ENCODE data around the gene DACT2. TPM values are rescaled to one million over a fixed set of nuclear protein-coding genes. Genes with fewer than 3 reads are reported as not detected.

The DACT2 gene
- total and polyA plus RNA-seq, 9 of the 15 experiments (the other 6 are each of a cell fraction or from before 2014, with no cell fraction given): not detected

GRCh38 chr6:168313431-168314011 lies 6.1 kb downstream of the DACT2 start:
- H3K9me1 ChIP-seq (ENCODE audit: control insufficient read depth, insufficient read depth, low read length): peaks cover 2% of the 10 kb centered on the region
- in situ Hi-C loops (cut with MboI): no loop called here
- H3K27ac ChIP-seq (ENCODE audit: extremely low read depth, low read depth, low read length): no peak overlapping the region
- peaks cover 28 to 83% of the 10 kb centered on the region in 2 experiments; a peak in 4 of 5 replicates for H3K27me3 ChIP-seq (ENCODE audit: control insufficient read depth in 2 of 2, insufficient read depth in 2 of 2, low read length in 2 of 2)
- H3K9ac ChIP-seq (ENCODE audit: insufficient read depth in 1 of 2, low read depth in 2 of 2, low read length in 2 of 2): no peak overlapping the region
- no TSS peak for BruUV-seq (replicated peaks)
- intact Hi-C loops (cut with micrococcal nuclease): no loop called here
- WGBS (ENCODE audit: insufficient coverage, low coverage, missing lambda C conversion rate): 0% methylated on average over 15 of the region's 15 CpGs
- ATAC-seq (no peak), DNase-seq (ENCODE audit: extremely low read depth in 1 of 4, low spot score in 3 of 4) (no peak), FAIRE-seq (no peak)
- H3K4me3 ChIP-seq: no peak overlapping the region
- peaks cover 0 to 6% of the 10 kb centered on the region in 2 experiments; a peak in 1 of 5 replicates for H3K4me1 ChIP-seq (replicated peaks in 1 of 2; ENCODE audit: control insufficient read depth in 2 of 2, insufficient read depth in 2 of 2, low read length in 2 of 2)
- H3K36me3 ChIP-seq (ENCODE audit: control insufficient read depth, insufficient read depth, low read length): no peaks in the 10 kb centered on the region
- no peak overlapping the region for H2AFZ ChIP-seq (ENCODE audit: low read depth, low read length)
- CTCF ChIA-PET (ENCODE audit: low intra/inter-chr PET ratio): no interaction called here
- H3K4me2 ChIP-seq (ENCODE audit: insufficient read depth, low read length): no peak overlapping the region
- H3K79me2 ChIP-seq (ENCODE audit: control insufficient read depth, insufficient read depth, low read length): no peaks in the 10 kb centered on the region
- H4K20me1 ChIP-seq (replicated peaks; ENCODE audit: control insufficient read depth, insufficient read depth, low read length): peaks cover 4% of the 10 kb centered on the region
- POLR2A ChIA-PET: interaction anchor here (0.5 to 0.7 kb wide), 3 partner anchors 11 to 293 kb away, joined by 3 to 4 read pairs (median 3); no protein-coding TSS in a partner anchor
- H3K9me3 ChIP-seq (replicated peaks; ENCODE audit: control insufficient read depth, insufficient read depth, low read depth, low read length): no peaks in the 10 kb centered on the region
- TF ChIP-seq HDAC6 (IDR thresholded peaks at IDR 0.05; ENCODE audit: low read depth, low read length): no peak
- no peak for TF ChIP-seq CREB1 (IDR thresholded peaks at IDR 0.05)
- TF ChIP-seq CREB1 (CRISPR knock-in tag; IDR thresholded peaks at IDR 0.05): no peak
- no peak for TF ChIP-seq PHF8 (IDR thresholded peaks at IDR 0.05; ENCODE audit: borderline replicate concordance, low read length)
- no peak for TF ChIP-seq ZNF445 (CRISPR knock-in tag; IDR thresholded peaks at IDR 0.05; ENCODE audit: low read depth)
- no peak for TF ChIP-seq DMBX1 (CRISPR knock-in tag; IDR thresholded peaks at IDR 0.05; ENCODE audit: borderline replicate concordance)
- TF ChIP-seq KHSRP (IDR thresholded peaks at IDR 0.05): no peak
- no peak for TF ChIP-seq FOXM1 (IDR thresholded peaks at IDR 0.05; ENCODE audit: low read depth)
- TF ChIP-seq FOXM1 (CRISPR knock-in tag; IDR thresholded peaks at IDR 0.05; ENCODE audit: low read depth): no peak
- no peak for TF ChIP-seq ZNF444 (CRISPR knock-in tag; IDR thresholded peaks at IDR 0.05)
- TF ChIP-seq NEUROD1 (IDR thresholded peaks at IDR 0.05; ENCODE audit: borderline replicate concordance, low read depth, low read length, partially characterized antibody): no peak
- TF ChIP-seq PATZ1 (CRISPR knock-in tag; IDR thresholded peaks at IDR 0.05; ENCODE audit: borderline replicate concordance): no peak
- no peak for TF ChIP-seq RBM39 (optimal IDR thresholded peaks at IDR 0.05; ENCODE audit: low read depth, low read length)
- no peak for TF ChIP-seq PTRF (tag; IDR thresholded peaks at IDR 0.05)
- no peak for TF ChIP-seq TSHZ1 (CRISPR knock-in tag; IDR thresholded peaks at IDR 0.05)
- no peak for TF ChIP-seq MITF (IDR thresholded peaks at IDR 0.05)
- no peak for TF ChIP-seq ADNP (tag; IDR thresholded peaks at IDR 0.05)
